AG10803 (cell line): Measurements from ENCODE around the gene AGAP1.

Experiments used
- DNase-seq: peaks from one replicate; pipeline ENCODE4 v3.0.0; 2010; ENCODE audit warnings: low read depth
- H3K4me3 ChIP-seq: 2 replicates; pipeline ENCODE4 v1.5.1; 2011; ENCODE audit warnings: mild to moderate bottlenecking, low read length, control low read depth
- CTCF ChIP-seq: conservative IDR thresholded peaks from 2 replicates; pipeline ENCODE4 v1.5.1; 2011; ENCODE audit warnings: mild to moderate bottlenecking, low read length, control low read depth, inconsistent platforms

The AGAP1 gene

GRCh38 chr2:235614900-235615712, 121.3 kb downstream of the AGAP1 start:
- TF ChIP-seq CTCF = no peak
- H3K4me3 ChIP-seq = no peak overlapping the region; the same call in 1 of the 2 replicates
- peak; percentile 88 for DNase-seq

- peak; percentile 45 for DNase-seq
- no peak overlapping the region for H3K4me3 ChIP-seq
- no peak for TF ChIP-seq CTCF
Observed at GRCh38 chr2:235616885-235617284, 123.0 kb downstream of the AGAP1 start.

- no peak overlapping the region for H3K4me3 ChIP-seq
- no peak for TF ChIP-seq CTCF
- peak; percentile 39 for DNase-seq
Observed at GRCh38 chr2:235618039-235618438, 124.2 kb downstream of the AGAP1 start.

GRCh38 chr2:235619544-235619943, 125.7 kb downstream of the AGAP1 start:
- H3K4me3 ChIP-seq = no peak overlapping the region
- TF ChIP-seq CTCF = no peak
- DNase-seq = no peak

- TF ChIP-seq CTCF = no peak
- DNase-seq = no peak
- no peak overlapping the region for H3K4me3 ChIP-seq
Observed at GRCh38 chr2:235621736-235622135, 127.9 kb downstream of the AGAP1 start.

- TF ChIP-seq CTCF = no peak
- no peak for DNase-seq
- H3K4me3 ChIP-seq = no peak overlapping the region
Observed at GRCh38 chr2:235623111-235623510, 129.3 kb downstream of the AGAP1 start.

- TF ChIP-seq CTCF = no peak
- H3K4me3 ChIP-seq = no peak overlapping the region
- no peak for DNase-seq
Observed at GRCh38 chr2:235623752-235624151, 129.9 kb downstream of the AGAP1 start.
